HEK293T (cell line): ENCODE data around the gene GRIA4.

Source experiments
- CTCF ChIA-PET: fragments of 350-600 bp; formaldehyde crosslinking; extraction: SDS; loops from one replicate; lab custom pipeline; 2021; ENCODE audit warnings: antibody characterized with exemption, inconsistent platforms; lab: Yijun Ruan, JAX
- POLR2A ChIA-PET: fragments of 350-600 bp; formaldehyde crosslinking; extraction: SDS; loops from one replicate; lab custom pipeline; 2020; ENCODE audit warnings: antibody characterized with exemption, inconsistent platforms; lab: Yijun Ruan, JAX
- DNase-seq: peaks from one replicate; pipeline ENCODE4 v3.0.0; 2012; ENCODE audit warnings: mixed read lengths; ENCODE audit errors: extremely low spot score
- ARNT ChIP-seq: fragments of 450-650 bp; IDR thresholded peaks from 2 replicates; pipeline ENCODE4 v1.6.1; 2017; ENCODE audit warnings: mild to moderate bottlenecking
- BHLHE40 ChIP-seq: fragments of 450-650 bp; IDR thresholded peaks from 2 replicates; pipeline ENCODE4 v1.6.1; 2016; ENCODE audit warnings: mild to moderate bottlenecking, moderate library complexity, borderline replicate concordance
- CTBP1 ChIP-seq: fragments of 450-650 bp; IDR thresholded peaks from 2 replicates; pipeline ENCODE4 v1.6.1; 2016; ENCODE audit warnings: borderline replicate concordance
- ELF4 ChIP-seq: fragments of 450-650 bp; IDR thresholded peaks from 2 replicates; pipeline ENCODE4 v1.6.1; 2017; ENCODE audit warnings: antibody characterized with exemption
- FOXA1 ChIP-seq: fragments of 450-650 bp; IDR thresholded peaks from 2 replicates; pipeline ENCODE4 v1.6.1; 2016; ENCODE audit warnings: mild to moderate bottlenecking
- FOXK2 ChIP-seq: fragments of 450-650 bp; IDR thresholded peaks from 2 replicates; pipeline ENCODE4 v1.6.1; 2016; ENCODE audit warnings: mild to moderate bottlenecking
- FOXM1 ChIP-seq: fragments of 450-650 bp; IDR thresholded peaks from 2 replicates; pipeline ENCODE4 v1.6.1; 2017; ENCODE audit warnings: mild to moderate bottlenecking, borderline replicate concordance
- HDGF ChIP-seq: fragments of 450-650 bp; IDR thresholded peaks from 2 replicates; pipeline ENCODE4 v1.6.1; 2017; ENCODE audit warnings: antibody characterized with exemption, borderline replicate concordance
- L3MBTL2 ChIP-seq: fragments of 450-650 bp; conservative IDR thresholded peaks from 2 replicates; pipeline ENCODE4 v1.6.1; 2016; ENCODE audit warnings: mild to moderate bottlenecking
- LEF1 ChIP-seq: fragments of 450-650 bp; IDR thresholded peaks from 2 replicates; pipeline ENCODE4 v1.6.1; 2017; ENCODE audit warnings: mild to moderate bottlenecking, borderline replicate concordance
- NFRKB ChIP-seq: fragments of 450-650 bp; IDR thresholded peaks from 2 replicates; pipeline ENCODE4 v1.6.1; 2016; ENCODE audit warnings: mild to moderate bottlenecking, moderate library complexity
- SP1 ChIP-seq: fragments of 450-650 bp; IDR thresholded peaks from 2 replicates; pipeline ENCODE4 v1.6.1; 2017
- SUZ12 ChIP-seq: fragments of 450-650 bp; IDR thresholded peaks from 2 replicates; pipeline ENCODE4 v1.6.1; 2016; ENCODE audit warnings: mild to moderate bottlenecking
- TARDBP ChIP-seq: fragments of 450-650 bp; IDR thresholded peaks from 2 replicates; pipeline ENCODE4 v1.6.1; 2016
- ZNF384 ChIP-seq: fragments of 450-650 bp; IDR thresholded peaks from 2 replicates; pipeline ENCODE4 v1.6.1; 2016
- TF ChIP-seq, protein P1 (sequence below): fragments of 450-650 bp; IDR thresholded peaks from 2 replicates; pipeline ENCODE4 v1.6.1; 2016

Gene GRIA4

DNA sequence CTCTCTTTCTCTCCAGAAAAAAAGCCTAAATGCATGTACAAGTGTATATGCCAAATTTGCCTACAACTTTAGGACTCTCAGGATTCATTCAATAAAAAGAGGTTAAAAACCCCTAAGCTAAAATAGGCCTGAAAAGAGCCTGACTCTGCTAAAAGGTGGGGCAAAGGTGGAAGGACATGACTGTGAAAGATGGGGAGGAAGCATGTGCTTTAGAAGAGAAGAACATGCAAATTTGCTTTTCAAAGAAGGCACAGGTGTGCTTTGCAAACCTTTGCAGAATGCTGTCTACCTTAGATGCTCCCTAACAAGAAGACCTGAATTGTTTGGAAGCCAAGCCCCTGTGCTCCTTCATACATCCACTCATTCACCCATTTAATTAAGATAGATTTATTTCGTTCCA lies 87.4 kb downstream of the GRIA4 start:
- ChIA-PET CTCF (no interaction called here), POLR2A (no interaction called here)
- TF ChIP-seq, protein P1, sequence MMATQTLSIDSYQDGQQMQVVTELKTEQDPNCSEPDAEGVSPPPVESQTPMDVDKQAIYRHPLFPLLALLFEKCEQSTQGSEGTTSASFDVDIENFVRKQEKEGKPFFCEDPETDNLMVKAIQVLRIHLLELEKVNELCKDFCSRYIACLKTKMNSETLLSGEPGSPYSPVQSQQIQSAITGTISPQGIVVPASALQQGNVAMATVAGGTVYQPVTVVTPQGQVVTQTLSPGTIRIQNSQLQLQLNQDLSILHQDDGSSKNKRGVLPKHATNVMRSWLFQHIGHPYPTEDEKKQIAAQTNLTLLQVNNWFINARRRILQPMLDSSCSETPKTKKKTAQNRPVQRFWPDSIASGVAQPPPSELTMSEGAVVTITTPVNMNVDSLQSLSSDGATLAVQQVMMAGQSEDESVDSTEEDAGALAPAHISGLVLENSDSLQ, result no peak
- TF ChIP-seq HDGF (no peak), SP1 (no peak), TARDBP (no peak), FOXA1 (no peak), NFRKB (no peak), L3MBTL2 (no peak), ARNT (no peak), FOXM1 (no peak), BHLHE40 (no peak), ELF4 (no peak), LEF1 (no peak), ZNF384 (no peak), FOXK2 (no peak)
- no peak for DNase-seq

DNA sequence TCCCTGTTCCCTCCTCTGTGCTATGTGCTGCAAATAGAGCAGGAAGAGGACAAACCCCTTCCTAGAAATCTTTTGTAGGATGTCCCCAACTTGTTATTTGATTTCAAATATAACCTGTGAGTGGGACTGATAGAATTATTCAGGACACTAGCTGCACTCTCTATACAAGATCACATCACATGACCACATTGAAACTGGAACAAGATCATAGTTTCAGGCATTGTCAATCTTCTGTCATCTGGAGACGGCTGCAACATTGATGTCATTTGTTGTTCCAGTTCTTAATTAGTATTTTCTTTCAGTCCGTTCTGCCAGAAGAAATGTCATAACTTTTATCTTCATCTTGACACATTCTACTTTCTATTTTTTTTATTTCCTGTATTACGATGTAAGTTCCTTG lies 89.3 kb downstream of the GRIA4 start:
- CTCF ChIA-PET, result no interaction called here
- POLR2A ChIA-PET, result no interaction called here
- no peak for TF ChIP-seq TARDBP
- no peak for TF ChIP-seq FOXM1
- TF ChIP-seq ZNF384, result no peak
- no peak for TF ChIP-seq ELF4
- no peak for TF ChIP-seq LEF1
- TF ChIP-seq L3MBTL2, result no peak
- TF ChIP-seq, protein P1, result no peak
- TF ChIP-seq BHLHE40, result no peak
- TF ChIP-seq ARNT, result no peak
- TF ChIP-seq CTBP1, result no peak
- no peak for TF ChIP-seq SP1
- TF ChIP-seq FOXK2, result no peak
- no peak for TF ChIP-seq HDGF
- TF ChIP-seq FOXA1, result no peak
- no peak for TF ChIP-seq SUZ12
- no peak for TF ChIP-seq NFRKB
- no peak for DNase-seq

GRCh38 chr11:105700271-105700670 lies 90.4 kb downstream of the GRIA4 start:
- CTCF ChIA-PET, result no interaction called here
- POLR2A ChIA-PET, result no interaction called here
- DNase-seq, result no peak
- TF ChIP-seq FOXA1, result no peak
- no peak for TF ChIP-seq L3MBTL2
- TF ChIP-seq ARNT, result no peak
- no peak for TF ChIP-seq TARDBP
- TF ChIP-seq SUZ12, result no peak
- TF ChIP-seq HDGF, result no peak
- no peak for TF ChIP-seq SP1

DNA sequence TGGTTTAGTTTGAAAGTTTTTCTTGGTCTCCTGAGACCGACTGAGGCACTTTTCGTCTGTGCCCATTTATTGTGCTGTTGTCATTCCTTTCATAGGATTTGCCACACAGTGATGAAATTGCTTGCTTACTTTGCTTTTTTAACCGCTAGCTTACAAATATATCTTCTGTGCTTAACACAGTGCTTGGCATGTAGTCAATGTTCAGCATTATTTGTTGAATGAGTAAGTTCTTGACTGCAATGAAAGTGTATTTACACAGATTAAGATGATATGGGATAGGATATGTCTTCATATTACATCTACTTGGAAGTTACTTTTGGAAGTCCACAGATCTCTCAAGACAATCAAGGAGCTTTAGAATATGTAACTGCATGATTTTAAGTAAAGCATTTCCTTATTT lies 91.2 kb downstream of the GRIA4 start:
- ChIA-PET POLR2A (no interaction called here), CTCF (no interaction called here)
- DNase-seq, result no peak
- TF ChIP-seq, protein P1, result no peak

DNA sequence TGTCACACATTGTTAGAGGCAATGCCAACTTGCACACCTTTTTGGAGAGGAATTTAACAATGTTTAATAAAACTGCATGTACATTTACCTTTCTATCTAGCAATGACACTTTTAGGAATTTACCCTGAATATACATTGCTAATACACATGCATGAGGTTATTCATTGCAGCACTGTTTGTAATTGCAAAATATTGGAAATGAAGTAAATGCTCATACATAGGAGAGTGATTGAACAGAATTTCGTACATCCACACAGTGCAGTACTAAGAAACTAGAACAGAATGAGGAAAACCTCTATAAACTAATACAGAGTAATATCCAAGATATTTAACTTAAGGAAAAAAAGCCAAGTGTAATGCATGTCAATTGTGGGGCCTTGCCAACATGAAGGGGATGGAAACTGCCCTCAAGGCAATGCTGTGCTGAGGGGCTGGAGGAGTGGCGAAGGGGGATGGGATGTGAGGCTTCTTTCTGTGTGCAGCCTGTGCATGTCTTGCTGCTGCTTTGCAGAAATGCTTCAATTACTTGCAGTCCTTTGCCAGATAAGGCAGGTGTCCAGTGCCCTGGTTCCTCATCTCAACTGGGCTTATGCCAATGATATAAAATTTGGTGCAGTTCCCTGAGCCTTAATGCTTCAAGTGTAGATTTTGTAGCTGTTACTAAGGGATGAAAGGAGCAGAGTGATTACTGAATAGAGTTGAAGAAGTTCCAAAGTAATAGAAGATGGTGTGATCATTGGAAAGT lies 96.1 kb downstream of the GRIA4 start:
- DNase-seq, result no peak
- ChIA-PET POLR2A (no interaction called here), CTCF (no interaction called here)
- TF ChIP-seq L3MBTL2 (no peak), SUZ12 (no peak), FOXA1 (no peak), ARNT (no peak), NFRKB (no peak), FOXM1 (no peak), CTBP1 (no peak), HDGF (no peak)

DNA sequence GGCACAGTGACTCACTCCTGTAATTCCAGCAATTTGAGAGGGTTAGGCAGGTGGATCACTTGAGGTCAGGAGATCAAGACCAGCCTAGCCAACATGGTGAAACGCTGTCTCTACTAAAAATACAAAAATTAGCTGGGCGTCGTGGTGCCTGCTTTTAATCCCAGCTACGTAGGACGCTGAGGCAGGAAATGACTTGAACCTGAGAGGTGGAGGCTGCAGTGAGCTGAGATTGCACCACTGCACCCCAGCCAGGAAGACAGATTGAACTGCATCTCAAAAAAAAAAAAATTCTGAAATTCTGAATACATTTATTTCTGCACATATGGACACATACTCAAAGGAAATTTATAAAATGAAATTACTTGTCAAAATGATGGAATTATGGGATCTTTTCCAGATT lies 103.2 kb downstream of the GRIA4 start:
- no peak for DNase-seq
- POLR2A ChIA-PET, result no interaction called here
- CTCF ChIA-PET, result no interaction called here
- no peak for TF ChIP-seq L3MBTL2
- TF ChIP-seq FOXA1, result no peak
- TF ChIP-seq LEF1, result no peak
- no peak for TF ChIP-seq BHLHE40
- TF ChIP-seq HDGF, result no peak
- no peak for TF ChIP-seq CTBP1
- no peak for TF ChIP-seq SUZ12

DNA sequence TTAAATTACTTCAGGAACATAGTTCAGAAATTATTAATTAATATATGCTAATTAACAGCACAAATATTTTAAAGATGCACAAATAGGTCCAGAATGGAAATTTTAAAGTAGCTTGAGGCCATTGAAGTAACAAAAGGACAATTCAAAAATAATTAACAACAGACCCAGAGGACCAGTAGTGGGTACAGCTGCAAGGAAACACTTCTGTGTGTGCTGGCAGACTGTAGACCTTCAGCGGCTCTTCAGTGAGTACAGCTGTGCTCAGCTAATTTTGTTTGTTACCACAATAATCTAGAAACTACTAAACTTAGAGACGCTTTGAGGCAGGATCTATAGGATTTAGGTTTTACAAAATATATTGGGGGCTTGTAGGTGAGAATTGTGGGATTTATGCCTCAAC lies 103.8 kb downstream of the GRIA4 start:
- ChIA-PET CTCF (no interaction called here), POLR2A (no interaction called here)
- no peak for DNase-seq
- TF ChIP-seq FOXK2, result no peak
- TF ChIP-seq ELF4, result no peak
- TF ChIP-seq, protein P1, result no peak
- TF ChIP-seq ZNF384, result no peak
- TF ChIP-seq HDGF, result no peak
